Neural cell (in vitro differentiated cells): ENCODE measurements around the gene LGALS4. TPM values are rescaled to one million over a fixed set of nuclear protein-coding genes. Genes with fewer than 3 reads are reported as not detected.
"Not testable (repeated sequence)": the region's sequence is repeated elsewhere in the genome, so short reads cannot be mapped to it uniquely, and the experiment has no call there.

Experiments used
- H2AFZ ChIP-seq: fragments of 200-600, 300-800 bp; sonication (generic), shearing (Covaris generic); 2 replicates; pipeline ENCODE4 v1.6.0; 2014; ENCODE audit warnings: low read depth, mild to moderate bottlenecking, antibody characterized with exemption, low read length, moderate library complexity
- H3F3A ChIP-seq: fragments of 200-600 bp; shearing (Covaris generic); 2 replicates; pipeline ENCODE4 v1.6.1; 2016; ENCODE audit warnings: mild to moderate bottlenecking, moderate library complexity, mixed read lengths, antibody characterized with exemption, low read length; ENCODE audit not compliant: insufficient read depth, poor library complexity, severe bottlenecking
- H3K27ac ChIP-seq: fragments of 200-600, 300-800 bp; sonication (generic), shearing (Covaris generic); 2 replicates; pipeline ENCODE4 v1.5.1; 2014; ENCODE audit warnings: mild to moderate bottlenecking, low read length, moderate library complexity
- H3K27me3 ChIP-seq: fragments of 300-800, 200-600 bp; sonication (generic), shearing (Covaris generic); 2 replicates; pipeline ENCODE4 v1.6.0; 2014; ENCODE audit warnings: mild to moderate bottlenecking, low read depth, low read length, moderate library complexity; ENCODE audit not compliant: insufficient read depth
- H3K36me3 ChIP-seq: fragments of 300-800, 200-600 bp; sonication (generic), shearing (Covaris generic); 2 replicates; pipeline ENCODE4 v1.5.1; 2014; ENCODE audit warnings: mild to moderate bottlenecking, antibody characterized with exemption, low read length, moderate library complexity; ENCODE audit not compliant: insufficient read depth
- H3K4me2 ChIP-seq: fragments of 300-800, 200-600 bp; sonication (generic), shearing (Covaris generic); 2 replicates; pipeline ENCODE4 v1.6.0; 2014; ENCODE audit warnings: mild to moderate bottlenecking, low read length
- H3K4me3 ChIP-seq: fragments of 300-800, 200-600 bp; sonication (generic), shearing (Covaris generic); 2 replicates; pipeline ENCODE4 v1.5.1; 2014; ENCODE audit warnings: mild to moderate bottlenecking, low read length, moderate library complexity
- H3K79me2 ChIP-seq: fragments of 200-600 bp; shearing (Covaris generic); replicated peaks from 2 replicates; pipeline ENCODE4 v1.6.0; 2014; ENCODE audit warnings: mild to moderate bottlenecking, low read length, moderate library complexity; ENCODE audit not compliant: insufficient read depth
- H3K9ac ChIP-seq: fragments of 300-800, 200-600 bp; sonication (generic), shearing (Covaris generic); 2 replicates; pipeline ENCODE4 v1.6.1; 2016; ENCODE audit warnings: mild to moderate bottlenecking, low read length, mixed read lengths
- H3K9me2 ChIP-seq: fragments of 200-600 bp; shearing (Covaris generic); 2 replicates; pipeline ENCODE4 v1.6.1; 2016; ENCODE audit warnings: mild to moderate bottlenecking, low read length, mixed read lengths; ENCODE audit not compliant: insufficient read depth
- H3K9me3 ChIP-seq: fragments of 200-600, 300-800 bp; sonication (generic), shearing (Covaris generic); 2 replicates; pipeline ENCODE4 v1.6.1; 2016; ENCODE audit warnings: mild to moderate bottlenecking, mixed run types, low read length, moderate library complexity, mixed read lengths
- H4K20me1 ChIP-seq: fragments of 200-600 bp; shearing (Covaris generic); 2 replicates; pipeline ENCODE4 v1.6.1; 2016; ENCODE audit warnings: mild to moderate bottlenecking, mixed run types; ENCODE audit not compliant: insufficient read depth
- CTCF ChIP-seq: fragments of 450-650 bp; IDR thresholded peaks from 2 replicates; pipeline ENCODE4 v1.5.1; 2014; ENCODE audit warnings: antibody characterized with exemption, mild to moderate bottlenecking, moderate library complexity; ENCODE audit not compliant: poor library complexity, severe bottlenecking
- EP300 ChIP-seq: fragments of 450-650 bp; conservative IDR thresholded peaks from 2 replicates; pipeline ENCODE4 v1.6.1; 2014; ENCODE audit warnings: antibody characterized with exemption, mild to moderate bottlenecking, moderate library complexity; ENCODE audit not compliant: poor library complexity, severe bottlenecking
- EZH2 ChIP-seq: fragments of 200-600, 300-800 bp; shearing (Covaris generic), sonication (generic); IDR thresholded peaks from 2 replicates; pipeline ENCODE4 v1.6.1; 2014; ENCODE audit warnings: antibody characterized with exemption, low read length, borderline replicate concordance, mild to moderate bottlenecking; ENCODE audit not compliant: insufficient read depth, poor library complexity, severe bottlenecking
- MXI1 ChIP-seq: fragments of 450-650 bp; conservative IDR thresholded peaks from 2 replicates; pipeline ENCODE4 v1.6.1; 2014; ENCODE audit warnings: antibody characterized with exemption, mild to moderate bottlenecking; ENCODE audit not compliant: poor library complexity, severe bottlenecking
- POLR2AphosphoS5 ChIP-seq: IDR thresholded peaks from 2 replicates; pipeline ENCODE4 v1.6.1; 2012
- RAD21 ChIP-seq: fragments of 450-650 bp; conservative IDR thresholded peaks from 2 replicates; pipeline ENCODE4 v1.6.1; 2014; ENCODE audit warnings: antibody characterized with exemption, mild to moderate bottlenecking, moderate library complexity
- REST ChIP-seq: IDR thresholded peaks from 2 replicates; pipeline ENCODE4 v1.6.1; 2012; ENCODE audit warnings: borderline replicate concordance
- SMC3 ChIP-seq: fragments of 450-650 bp; conservative IDR thresholded peaks from 2 replicates; pipeline ENCODE4 v1.6.1; 2014; ENCODE audit warnings: antibody characterized with exemption, mild to moderate bottlenecking, moderate library complexity; ENCODE audit not compliant: poor library complexity
- polyA plus RNA-seq: library from polyadenylated mRNA; depleted of rRNA; stranded (reverse); fragments of >200 nt; gene quantifications from 2 replicates; pipeline ENCODE4 v1.2.3, GENCODE V29; 2014

The LGALS4 gene
- polyA plus RNA-seq, 1 donor from 2014 or later: 1.3 TPM

GRCh38 chr19:38799104-38799503 lies 13.6 kb downstream of the LGALS4 start:
- no peak for TF ChIP-seq EZH2
- no peak for TF ChIP-seq SMC3
- no peak for TF ChIP-seq REST
- no peak for TF ChIP-seq CTCF
- no peak for TF ChIP-seq RAD21
- no peak for TF ChIP-seq EP300
- no peak for TF ChIP-seq POLR2AphosphoS5
- no peak for TF ChIP-seq MXI1
- H3K4me2 ChIP-seq: no peak overlapping the region
- H3K27ac ChIP-seq: no peak overlapping the region
- no peaks in the 10 kb centered on the region for H3K79me2 ChIP-seq
- no peaks in the 10 kb centered on the region for H3K9me3 ChIP-seq
- no peak overlapping the region for H2AFZ ChIP-seq
- H3K4me3 ChIP-seq: no peak overlapping the region
- H4K20me1 ChIP-seq: no peaks in the 10 kb centered on the region
- no peaks in the 10 kb centered on the region for H3K36me3 ChIP-seq
- H3F3A ChIP-seq: no peaks in the 10 kb centered on the region
- no peak overlapping the region for H3K9ac ChIP-seq
- no peaks in the 10 kb centered on the region for H3K9me2 ChIP-seq
- H3K27me3 ChIP-seq: peaks cover 3% of the 10 kb centered on the region

- H3K9me3 ChIP-seq, H3K4me2 ChIP-seq, H3K4me3 ChIP-seq, H3K9ac ChIP-seq, H4K20me1 ChIP-seq, H3F3A ChIP-seq, H3K27ac ChIP-seq, H3K9me2 ChIP-seq, H2AFZ ChIP-seq, H3K36me3 ChIP-seq, H3K79me2 ChIP-seq: not testable (repeated sequence)
- H3K27me3 ChIP-seq: peaks cover 10% of the 10 kb centered on the region
Observed at GRCh38 chr19:38797781-38798180, 15.0 kb downstream of the LGALS4 start.

- no peak overlapping the region for H2AFZ ChIP-seq
- H3F3A ChIP-seq: no peaks in the 10 kb centered on the region
- H3K4me3 ChIP-seq: no peak overlapping the region
- H4K20me1 ChIP-seq: no peaks in the 10 kb centered on the region
- no peaks in the 10 kb centered on the region for H3K9me3 ChIP-seq
- H3K27ac ChIP-seq: no peak overlapping the region
- H3K36me3 ChIP-seq: no peaks in the 10 kb centered on the region
- H3K9ac ChIP-seq: no peak overlapping the region
- H3K9me2 ChIP-seq: no peaks in the 10 kb centered on the region
- no peaks in the 10 kb centered on the region for H3K79me2 ChIP-seq
- no peak overlapping the region for H3K4me2 ChIP-seq
- peaks cover 17% of the 10 kb centered on the region for H3K27me3 ChIP-seq
- no peak for TF ChIP-seq EP300
- TF ChIP-seq MXI1: no peak
- no peak for TF ChIP-seq POLR2AphosphoS5
- no peak for TF ChIP-seq CTCF
Observed at GRCh38 chr19:38796154-38796553, 16.6 kb downstream of the LGALS4 start.
